Neural cell (in vitro differentiated cells): Measurements from ENCODE around the gene PEX3.

Experiments
- EP300 ChIP-seq: fragments of 450-650 bp; conservative IDR thresholded peaks from 2 replicates; pipeline ENCODE4 v1.6.1; 2014; ENCODE audit warnings: antibody characterized with exemption, mild to moderate bottlenecking, moderate library complexity; ENCODE audit not compliant: poor library complexity, severe bottlenecking
- MXI1 ChIP-seq: fragments of 450-650 bp; conservative IDR thresholded peaks from 2 replicates; pipeline ENCODE4 v1.6.1; 2014; ENCODE audit warnings: antibody characterized with exemption, mild to moderate bottlenecking; ENCODE audit not compliant: poor library complexity, severe bottlenecking
- POLR2AphosphoS5 ChIP-seq: IDR thresholded peaks from 2 replicates; pipeline ENCODE4 v1.6.1; 2012
- RAD21 ChIP-seq: fragments of 450-650 bp; conservative IDR thresholded peaks from 2 replicates; pipeline ENCODE4 v1.6.1; 2014; ENCODE audit warnings: antibody characterized with exemption, mild to moderate bottlenecking, moderate library complexity

DNA sequence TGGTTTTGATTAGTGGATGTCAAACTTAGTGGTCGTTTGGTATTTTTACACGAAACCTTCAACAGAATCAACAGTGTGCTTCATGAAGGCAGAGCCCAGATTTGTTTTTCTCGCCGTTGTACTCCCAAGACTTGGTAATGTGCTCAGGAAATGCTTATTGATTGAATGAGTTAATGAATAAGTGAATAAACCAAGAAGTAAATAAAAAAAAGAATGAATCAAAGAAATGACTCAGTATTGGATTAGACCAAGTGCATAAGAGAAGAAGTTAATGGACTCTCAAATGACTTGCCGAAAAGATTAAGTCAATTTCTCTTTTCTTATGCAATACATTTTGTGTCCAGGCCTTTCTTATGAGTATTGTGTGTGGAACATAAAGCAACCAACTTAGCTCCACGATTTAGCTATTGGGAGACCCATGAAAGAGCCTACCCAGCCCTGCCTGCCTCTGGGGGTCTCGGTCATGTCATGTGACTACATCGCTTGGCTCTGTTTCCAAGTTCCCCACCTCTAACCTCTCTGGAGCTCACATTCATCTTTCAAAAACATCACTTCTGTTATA lies 71.5 kb downstream of the PEX3 start:
- TF ChIP-seq EP300 (no peak), RAD21 (no peak), POLR2AphosphoS5 (no peak), MXI1 (no peak)
